Activated T-helper 1 cell treated with anti-CD3 and anti-CD28 coated beads, Interleukin-12 subunit alpha, Interleukin-12 subunit beta, Interleukin-2, Interleukin-4 antibody, amounts not matched to agents 30 ng/mL and 10 ng/mL and 1 ng/mL, durations not matched to agents 14 hours and 24 hours and 36 hours (primary cell): ENCODE measurements around the gene SASS6. TPM values are rescaled to one million over a fixed set of nuclear protein-coding genes. Genes with fewer than 3 reads are reported as not detected.
A peak's percentile ranks its signal among the peaks of the same experiment; 100 is the strongest.

Experiments used
- DNase-seq: peaks from one replicate; pipeline ENCODE4 v3.0.0; 2021; ENCODE audit warnings: low spot score
- H3K27ac Mint-ChIP-seq: one replicate; pipeline ENCODE4 v1.8.0; 2021; ENCODE audit warnings: mild to moderate bottlenecking, mixed read lengths
- H3K27me3 Mint-ChIP-seq: one replicate; pipeline ENCODE4 v1.8.0; 2022; ENCODE audit warnings: mild to moderate bottlenecking, moderate library complexity, mixed read lengths; ENCODE audit not compliant: insufficient read depth
- H3K36me3 Mint-ChIP-seq: one replicate; pipeline ENCODE4 v1.8.0; 2021; ENCODE audit warnings: low read depth, mixed read lengths
- H3K4me1 Mint-ChIP-seq: one replicate; pipeline ENCODE4 v1.8.0; 2021; ENCODE audit warnings: low read depth, mixed read lengths
- H3K4me3 Mint-ChIP-seq: one replicate; pipeline ENCODE4 v1.8.0; 2021; ENCODE audit warnings: mild to moderate bottlenecking, moderate library complexity, mixed read lengths
- H3K9me3 Mint-ChIP-seq: one replicate; pipeline ENCODE4 v1.8.0; 2021; ENCODE audit warnings: mixed read lengths
- intact Hi-C: fragments of 100-400 bp; cut with micrococcal nuclease; formaldehyde crosslinking; loops from one replicate; pipeline ENCODE4 v1.15.1; 2024
- total RNA-seq: library from RNA; stranded (reverse); gene quantifications from 2 replicates; pipeline ENCODE4 v1.2.3, GENCODE V29; 2022

Gene SASS6, protein sequence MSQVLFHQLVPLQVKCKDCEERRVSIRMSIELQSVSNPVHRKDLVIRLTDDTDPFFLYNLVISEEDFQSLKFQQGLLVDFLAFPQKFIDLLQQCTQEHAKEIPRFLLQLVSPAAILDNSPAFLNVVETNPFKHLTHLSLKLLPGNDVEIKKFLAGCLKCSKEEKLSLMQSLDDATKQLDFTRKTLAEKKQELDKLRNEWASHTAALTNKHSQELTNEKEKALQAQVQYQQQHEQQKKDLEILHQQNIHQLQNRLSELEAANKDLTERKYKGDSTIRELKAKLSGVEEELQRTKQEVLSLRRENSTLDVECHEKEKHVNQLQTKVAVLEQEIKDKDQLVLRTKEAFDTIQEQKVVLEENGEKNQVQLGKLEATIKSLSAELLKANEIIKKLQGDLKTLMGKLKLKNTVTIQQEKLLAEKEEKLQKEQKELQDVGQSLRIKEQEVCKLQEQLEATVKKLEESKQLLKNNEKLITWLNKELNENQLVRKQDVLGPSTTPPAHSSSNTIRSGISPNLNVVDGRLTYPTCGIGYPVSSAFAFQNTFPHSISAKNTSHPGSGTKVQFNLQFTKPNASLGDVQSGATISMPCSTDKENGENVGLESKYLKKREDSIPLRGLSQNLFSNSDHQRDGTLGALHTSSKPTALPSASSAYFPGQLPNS
- total RNA-seq, result 16.4 and 16.7 TPM in 2 replicates

DNA sequence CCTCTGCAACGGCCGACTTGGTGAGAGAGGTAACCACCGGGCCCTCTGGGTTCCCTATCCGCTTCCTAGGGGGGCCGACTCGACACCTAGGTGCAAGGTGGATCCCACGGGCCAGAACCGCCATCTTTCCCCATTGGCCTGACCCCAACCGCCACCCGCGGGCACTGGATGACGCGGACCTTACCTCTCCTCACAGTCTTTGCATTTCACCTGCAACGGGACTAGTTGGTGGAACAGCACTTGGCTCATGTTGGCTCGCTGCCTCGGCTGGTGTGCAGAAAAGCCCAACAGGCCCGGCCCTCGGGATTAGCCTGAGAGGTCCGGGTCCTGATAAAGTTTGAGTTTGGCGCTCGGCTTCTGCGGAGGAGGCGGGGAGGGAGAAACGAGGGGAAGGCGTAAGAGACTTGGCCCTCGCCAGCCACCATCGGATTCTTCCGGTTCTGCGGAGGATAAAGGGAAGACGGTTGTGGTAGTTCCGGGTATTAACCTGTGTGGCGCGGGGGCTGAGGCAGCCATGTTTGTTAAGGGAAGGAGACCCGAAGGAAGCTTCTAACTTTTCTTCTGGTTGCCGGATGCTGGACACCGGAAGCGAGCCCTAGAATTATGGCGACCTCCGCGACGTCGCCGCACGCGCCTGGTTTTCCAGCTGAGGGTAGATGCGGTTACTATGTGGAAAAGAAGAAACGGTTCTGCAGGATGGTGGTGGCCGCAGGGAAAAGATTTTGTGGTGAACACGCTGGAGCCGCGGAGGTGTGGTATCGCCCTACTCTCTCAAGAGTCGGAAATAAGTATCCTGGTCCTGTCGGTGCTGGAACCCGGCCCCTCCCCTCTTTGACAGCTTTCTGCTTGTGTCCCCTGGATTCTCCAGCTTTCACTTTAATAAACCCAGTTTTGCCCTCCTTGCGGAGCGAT lies at the start of gene SASS6, which contains the start of gene TRMT13:
Gene SASS6, minus strand, starts transcription at position 365 of the 912 bp plus-strand sequence. Its CDS starts 116 bp downstream, at position 249.
Gene TRMT13, plus strand, starts transcription at position 598 of the 912 bp plus-strand sequence. Its CDS starts 6 bp downstream, at position 604.
- peaks cover 56% of the 10 kb centered on the region for H3K4me1 Mint-ChIP-seq
- H3K27me3 Mint-ChIP-seq, result no peaks in the 10 kb centered on the region
- peaks cover 16% of the 10 kb centered on the region for H3K36me3 Mint-ChIP-seq
- H3K9me3 Mint-ChIP-seq, result no peaks in the 10 kb centered on the region
- peak; percentile 93 for DNase-seq
- H3K4me3 Mint-ChIP-seq, result peak within 1 kb of the TSS; percentile 99
- intact Hi-C loops, result loop anchor here (1.0 to 5.0 kb wide), 11 partner anchors 95 to 763 kb away; partner anchors contain the start of genes AGL, CDC14A, DBT and RTCA
- peak within 1 kb of the TSS; percentile 98 for H3K27ac Mint-ChIP-seq

DNA sequence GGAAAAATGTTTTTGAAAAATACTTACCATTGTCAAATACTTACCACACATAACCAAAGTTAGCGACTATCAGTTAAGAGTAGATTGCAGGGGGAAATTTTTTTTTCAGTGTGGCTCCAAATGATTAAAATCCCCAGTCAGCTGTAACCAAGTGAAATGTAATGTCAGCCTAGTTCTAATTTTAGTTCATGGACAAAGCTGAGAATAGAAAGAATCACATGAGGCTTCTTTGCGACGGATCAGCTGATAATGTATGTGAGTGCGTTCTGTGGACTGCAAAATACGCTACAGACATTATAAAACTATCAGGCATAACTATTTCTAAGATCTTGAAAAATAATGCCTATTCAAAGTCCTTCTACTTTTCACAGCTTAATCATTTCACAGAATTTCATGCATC lies 45.4 kb upstream of the SASS6 start, which contains the start of gene LRRC39:
Gene LRRC39, minus strand, starts transcription at position 166 of the 400 bp plus-strand sequence. CDS start 9,740 bp downstream, outside the sequence.
- no peaks in the 10 kb centered on the region for H3K36me3 Mint-ChIP-seq
- no peaks in the 10 kb centered on the region for H3K9me3 Mint-ChIP-seq
- no peak for DNase-seq
- peaks cover 5% of the 10 kb centered on the region for H3K27me3 Mint-ChIP-seq
- intact Hi-C loops, result no loop called here
- H3K27ac Mint-ChIP-seq, result no peak within 1 kb of the TSS
- no peaks in the 10 kb centered on the region for H3K4me1 Mint-ChIP-seq
- H3K4me3 Mint-ChIP-seq, result no peak within 1 kb of the TSS

DNA sequence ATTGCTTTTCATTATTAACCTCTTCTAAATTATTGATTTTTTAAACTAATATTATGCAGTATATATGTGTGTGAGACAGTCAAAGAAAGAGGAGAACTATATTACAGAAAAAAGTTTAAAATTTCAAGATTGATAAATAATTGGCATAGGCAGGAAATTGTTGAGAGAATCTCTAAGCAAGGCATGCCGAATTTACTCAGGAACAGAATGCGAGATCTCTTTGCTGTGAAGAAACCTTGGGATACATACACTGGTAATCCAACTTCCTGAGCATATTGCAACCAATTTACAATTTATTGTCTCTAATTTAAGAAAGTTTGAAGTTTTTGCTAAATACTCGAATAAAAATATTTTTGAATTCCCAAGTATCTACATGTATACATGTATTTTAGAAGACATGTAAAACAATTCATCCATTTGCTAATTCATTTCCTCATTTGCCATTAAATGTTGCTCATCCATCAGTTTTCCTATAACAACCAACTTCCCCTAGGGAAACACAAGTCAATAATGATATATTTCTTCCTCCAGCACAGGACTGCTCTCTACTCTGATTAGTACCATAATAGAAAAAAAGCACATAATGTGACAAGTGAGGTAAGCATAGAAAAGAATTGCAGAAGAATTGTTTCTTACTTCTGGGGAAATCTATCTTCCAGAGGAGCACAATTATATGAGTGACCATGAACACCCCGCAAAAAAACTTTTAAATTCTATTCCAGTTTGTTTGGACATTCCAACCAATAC lies 44.7 kb upstream of the SASS6 start:
- Mint-ChIP-seq H3K36me3 (no peaks in the 10 kb centered on the region), H3K27me3 (peaks cover 5% of the 10 kb centered on the region), H3K27ac (no peak overlapping the region), H3K4me3 (no peak overlapping the region), H3K4me1 (no peaks in the 10 kb centered on the region), H3K9me3 (no peaks in the 10 kb centered on the region)
- DNase-seq, result no peak
- intact Hi-C loops, result no loop called here

DNA sequence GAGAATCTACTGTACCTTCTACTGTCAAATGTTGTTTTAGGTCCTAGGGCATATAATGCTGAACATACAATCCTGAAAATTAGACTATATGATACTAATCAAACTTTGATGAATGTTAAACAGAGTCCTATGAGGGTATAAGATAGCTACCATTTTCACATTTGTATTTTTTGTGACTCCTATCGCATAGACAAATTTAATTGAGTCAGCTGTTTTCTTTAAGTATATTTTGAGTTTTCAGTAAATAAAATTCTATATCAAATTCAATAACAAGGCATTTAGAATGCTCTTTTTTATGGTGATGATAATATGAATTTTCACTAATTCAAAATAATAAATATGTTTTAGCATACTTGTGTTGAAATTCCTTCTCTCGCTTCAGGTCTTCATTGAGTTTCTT lies 35.3 kb upstream of the SASS6 start:
- H3K4me3 Mint-ChIP-seq, result no peak overlapping the region
- no peaks in the 10 kb centered on the region for H3K9me3 Mint-ChIP-seq
- DNase-seq, result no peak
- no peaks in the 10 kb centered on the region for H3K4me1 Mint-ChIP-seq
- intact Hi-C loops, result no loop called here
- H3K27ac Mint-ChIP-seq, result no peak overlapping the region
- H3K27me3 Mint-ChIP-seq, result peaks cover 20% of the 10 kb centered on the region
- no peaks in the 10 kb centered on the region for H3K36me3 Mint-ChIP-seq

DNA sequence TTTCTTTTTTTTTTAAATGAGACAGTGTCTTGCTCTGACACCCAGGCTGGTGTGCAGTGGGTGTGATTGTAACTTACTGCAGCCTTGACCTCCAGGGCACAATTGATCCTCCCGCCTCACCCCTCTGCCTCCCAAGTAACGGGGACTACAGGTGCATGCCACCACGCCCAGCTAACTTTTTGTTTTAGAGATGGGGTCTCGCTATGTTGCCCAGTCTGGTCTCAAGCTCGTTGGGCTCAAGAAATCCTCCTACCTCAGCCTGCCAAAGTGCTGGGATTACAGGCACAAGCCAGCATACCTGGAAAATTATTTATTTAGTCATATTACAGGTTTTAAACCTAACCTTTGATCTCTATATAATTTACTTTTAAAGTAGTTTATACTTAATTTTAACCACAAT lies 32.0 kb upstream of the SASS6 start:
- Mint-ChIP-seq H3K27ac (no peak overlapping the region), H3K4me1 (no peaks in the 10 kb centered on the region), H3K27me3 (peaks cover 10% of the 10 kb centered on the region), H3K9me3 (no peaks in the 10 kb centered on the region), H3K36me3 (no peaks in the 10 kb centered on the region), H3K4me3 (no peak overlapping the region)
- intact Hi-C loops, result no loop called here
- DNase-seq, result no peak

DNA sequence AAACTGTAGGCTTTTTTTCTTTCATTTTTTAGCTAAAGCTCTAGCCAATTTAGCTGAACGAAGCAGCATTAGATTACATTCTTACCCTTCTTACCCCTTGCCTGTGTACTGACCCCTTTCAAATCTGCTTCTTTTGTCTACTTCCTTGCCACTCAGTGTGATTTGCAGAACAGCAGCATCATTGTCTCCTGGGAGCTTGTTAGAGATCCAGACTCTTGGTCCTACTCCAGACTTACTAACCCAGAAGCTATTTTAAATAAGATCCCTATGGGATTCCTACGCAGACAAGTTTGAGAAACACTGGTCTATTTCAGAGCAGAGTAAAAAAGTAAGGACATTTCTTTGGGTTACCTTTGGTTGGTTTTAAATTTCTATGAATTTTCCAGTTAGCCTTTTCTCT lies 31.5 kb upstream of the SASS6 start:
- DNase-seq, result no peak
- intact Hi-C loops, result no loop called here
- H3K4me1 Mint-ChIP-seq, result no peaks in the 10 kb centered on the region
- H3K4me3 Mint-ChIP-seq, result no peak overlapping the region
- no peak overlapping the region for H3K27ac Mint-ChIP-seq
- peaks cover 10% of the 10 kb centered on the region for H3K27me3 Mint-ChIP-seq
- H3K36me3 Mint-ChIP-seq, result no peaks in the 10 kb centered on the region
- no peaks in the 10 kb centered on the region for H3K9me3 Mint-ChIP-seq

DNA sequence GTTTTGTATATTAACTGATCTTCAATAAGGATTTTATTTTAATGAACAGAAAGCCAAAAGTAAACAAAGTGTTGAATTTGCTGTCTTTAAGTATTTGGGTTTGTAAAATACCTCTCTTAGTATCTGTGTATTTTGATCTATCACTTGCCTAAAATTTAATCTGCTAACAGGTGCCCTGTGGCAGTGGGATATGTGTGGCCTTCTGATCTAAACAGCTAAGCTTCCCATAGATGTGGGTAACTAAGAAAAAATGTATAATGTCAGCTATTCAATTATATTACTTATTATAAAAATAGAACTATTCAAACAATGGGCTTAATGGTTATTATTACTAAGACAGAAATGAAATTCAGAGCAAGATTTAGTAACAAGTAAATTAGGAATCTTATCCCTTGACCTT lies 30.2 kb upstream of the SASS6 start:
- Mint-ChIP-seq H3K4me1 (no peaks in the 10 kb centered on the region), H3K4me3 (no peak overlapping the region), H3K27me3 (peaks cover 10% of the 10 kb centered on the region), H3K27ac (no peak overlapping the region), H3K9me3 (no peaks in the 10 kb centered on the region), H3K36me3 (no peaks in the 10 kb centered on the region)
- no peak for DNase-seq
- intact Hi-C loops, result no loop called here

DNA sequence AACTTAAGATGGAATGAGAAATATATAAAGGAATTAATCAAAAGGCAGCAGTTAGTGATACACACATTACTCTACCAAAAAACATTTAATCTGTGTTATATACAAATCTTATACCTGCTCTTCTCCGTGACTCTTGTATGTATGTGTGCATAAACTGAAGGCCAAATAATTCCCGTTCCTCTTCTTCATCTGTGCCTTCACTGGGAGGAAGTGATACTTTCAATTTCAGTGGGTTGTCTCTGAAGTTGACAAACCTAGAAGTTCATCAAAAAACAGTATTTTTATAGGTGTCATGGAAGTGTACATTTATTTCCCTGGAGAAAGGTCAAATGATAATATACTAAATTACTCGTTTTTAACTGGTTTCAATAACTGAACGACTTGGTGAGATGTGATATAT lies 19.5 kb upstream of the SASS6 start:
- H3K27ac Mint-ChIP-seq, result no peak overlapping the region
- intact Hi-C loops, result no loop called here
- H3K4me1 Mint-ChIP-seq, result peaks cover 8% of the 10 kb centered on the region
- no peak overlapping the region for H3K4me3 Mint-ChIP-seq
- DNase-seq, result no peak
- peaks cover 5% of the 10 kb centered on the region for H3K27me3 Mint-ChIP-seq
- peaks cover 16% of the 10 kb centered on the region for H3K36me3 Mint-ChIP-seq
- H3K9me3 Mint-ChIP-seq, result no peaks in the 10 kb centered on the region

DNA sequence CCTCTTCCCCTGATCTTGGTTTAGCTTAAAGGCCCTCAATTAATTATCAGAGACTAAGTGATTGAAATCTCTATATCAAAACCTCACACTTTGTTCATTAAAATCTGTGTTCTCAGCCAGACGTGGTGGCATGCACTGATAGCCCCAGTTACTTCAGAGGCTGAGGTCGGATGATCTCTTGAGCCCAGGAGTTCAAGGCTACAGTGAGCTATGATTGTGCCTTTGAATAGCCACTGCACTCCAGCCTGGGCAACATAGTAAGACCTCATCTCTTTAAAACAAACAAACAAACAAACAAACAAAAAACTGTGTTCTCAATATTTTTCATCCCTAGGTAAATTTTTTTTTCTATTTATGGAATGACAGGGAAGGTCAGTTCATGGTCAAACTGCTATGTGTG lies 18.9 kb upstream of the SASS6 start:
- H3K4me3 Mint-ChIP-seq, result no peak overlapping the region
- H3K36me3 Mint-ChIP-seq, result peaks cover 18% of the 10 kb centered on the region
- intact Hi-C loops, result no loop called here
- H3K9me3 Mint-ChIP-seq, result no peaks in the 10 kb centered on the region
- peaks cover 5% of the 10 kb centered on the region for H3K27me3 Mint-ChIP-seq
- no peak overlapping the region for H3K27ac Mint-ChIP-seq
- H3K4me1 Mint-ChIP-seq, result peaks cover 8% of the 10 kb centered on the region
- DNase-seq, result no peak

DNA sequence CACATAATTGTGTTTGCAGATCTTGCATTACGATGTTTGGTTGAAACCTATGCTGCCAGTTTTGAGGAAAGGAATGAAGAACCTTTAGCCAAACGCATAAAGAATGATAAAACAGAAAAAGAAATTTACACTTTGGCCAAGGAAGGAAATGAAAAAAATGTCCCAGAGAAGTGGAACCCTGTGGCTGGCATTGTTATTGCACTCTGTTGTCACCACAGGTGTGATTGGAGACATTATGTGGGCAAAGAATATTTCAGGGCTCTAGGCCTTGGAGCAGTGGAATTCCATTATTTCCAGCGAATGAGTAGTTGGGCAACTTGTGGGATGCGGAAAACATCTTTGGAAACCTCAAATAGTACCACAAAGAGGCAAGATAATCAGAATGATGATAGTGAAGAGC lies 15.1 kb upstream of the SASS6 start:
- peaks cover 8% of the 10 kb centered on the region for H3K4me1 Mint-ChIP-seq
- H3K4me3 Mint-ChIP-seq, result no peak overlapping the region
- H3K9me3 Mint-ChIP-seq, result no peaks in the 10 kb centered on the region
- H3K27ac Mint-ChIP-seq, result no peak overlapping the region
- no peak for DNase-seq
- intact Hi-C loops, result no loop called here
- no peaks in the 10 kb centered on the region for H3K27me3 Mint-ChIP-seq
- peaks cover 36% of the 10 kb centered on the region for H3K36me3 Mint-ChIP-seq

DNA sequence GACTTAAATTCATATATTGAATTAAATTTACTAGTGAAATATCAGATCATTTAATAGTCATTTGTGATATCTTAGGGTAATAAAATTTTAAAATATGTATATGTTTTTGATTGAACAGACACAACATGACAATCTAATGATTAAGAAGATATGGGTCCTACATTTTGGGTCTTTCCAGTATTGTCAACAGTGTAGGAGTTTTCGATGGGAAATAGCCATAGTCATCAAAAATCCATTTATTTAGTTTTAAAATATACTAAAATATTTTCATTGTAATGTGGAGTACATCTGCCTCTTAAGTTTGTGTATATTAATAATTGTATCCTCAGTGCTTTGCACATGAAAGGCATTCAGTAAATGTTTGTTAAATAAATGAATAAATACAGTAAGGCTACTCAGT lies 14.2 kb upstream of the SASS6 start:
- no peak for DNase-seq
- H3K4me3 Mint-ChIP-seq, result no peak overlapping the region
- intact Hi-C loops, result no loop called here
- no peaks in the 10 kb centered on the region for H3K27me3 Mint-ChIP-seq
- H3K27ac Mint-ChIP-seq, result no peak overlapping the region
- peaks cover 2% of the 10 kb centered on the region for H3K4me1 Mint-ChIP-seq
- H3K36me3 Mint-ChIP-seq, result peaks cover 38% of the 10 kb centered on the region
- no peaks in the 10 kb centered on the region for H3K9me3 Mint-ChIP-seq

DNA sequence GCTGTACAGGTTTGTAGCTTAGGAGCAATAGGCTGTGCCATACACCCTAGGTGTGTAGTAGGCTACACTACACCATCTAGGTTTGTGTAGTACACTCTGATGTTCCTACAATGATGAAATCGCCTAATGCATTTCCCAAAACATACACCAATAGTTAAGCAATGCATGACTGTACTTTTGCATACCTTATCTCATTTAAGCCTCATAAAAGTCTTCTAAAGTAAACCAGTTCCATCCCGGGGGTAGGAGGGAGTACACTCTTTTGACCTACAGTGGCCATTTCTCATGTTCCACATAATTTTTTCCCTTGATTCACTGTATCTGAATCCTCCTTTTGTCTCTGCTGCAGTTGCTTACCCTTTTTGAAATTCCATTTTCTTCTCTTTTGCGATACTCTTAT lies 12.4 kb upstream of the SASS6 start:
- peaks cover 45% of the 10 kb centered on the region for H3K36me3 Mint-ChIP-seq
- H3K27ac Mint-ChIP-seq, result no peak overlapping the region
- H3K4me1 Mint-ChIP-seq, result no peaks in the 10 kb centered on the region
- H3K4me3 Mint-ChIP-seq, result no peak overlapping the region
- no peaks in the 10 kb centered on the region for H3K9me3 Mint-ChIP-seq
- no peaks in the 10 kb centered on the region for H3K27me3 Mint-ChIP-seq
- DNase-seq, result no peak
- intact Hi-C loops, result no loop called here
